ENCODE measurements around the gene KIF25.

GRCh38 chr6:167996424-167997199, 859 bp upstream of the KIF25 start:
- TF ChIP-seq CTCF (IDR thresholded peaks at IDR 0.05) (no peak), EP300 (IDR thresholded peaks at IDR 0.05) (no peak), POLR2A (IDR thresholded peaks at IDR 0.05) (no peak)
